Right kidney (tissue), 1 donor: ENCODE measurements around the gene LSAMP.

Experiments
- DNase-seq: peaks from one replicate; pipeline ENCODE4 v3.0.0-alpha.2; 2016

LSAMP gene

DNA sequence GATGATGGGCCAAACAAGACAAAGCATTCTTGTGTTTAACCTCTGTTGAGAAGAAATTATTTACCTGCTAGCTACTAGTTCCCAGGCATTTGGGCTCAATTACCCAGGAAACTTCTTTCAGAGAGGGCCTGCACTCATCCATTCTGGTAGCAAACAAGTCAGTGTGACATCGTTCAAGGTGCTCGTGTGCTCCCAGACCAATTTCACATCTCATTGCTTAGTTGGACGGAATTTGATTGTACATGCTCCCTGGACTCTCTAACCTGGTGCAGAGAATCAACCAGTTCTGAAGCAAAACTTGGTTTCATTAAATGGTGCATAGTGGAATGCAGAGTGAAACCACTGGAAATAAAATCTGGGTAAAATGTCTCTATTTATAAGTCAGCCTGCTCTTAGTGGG, 392.7 kb downstream of the LSAMP start:
- no peak for DNase-seq

DNA sequence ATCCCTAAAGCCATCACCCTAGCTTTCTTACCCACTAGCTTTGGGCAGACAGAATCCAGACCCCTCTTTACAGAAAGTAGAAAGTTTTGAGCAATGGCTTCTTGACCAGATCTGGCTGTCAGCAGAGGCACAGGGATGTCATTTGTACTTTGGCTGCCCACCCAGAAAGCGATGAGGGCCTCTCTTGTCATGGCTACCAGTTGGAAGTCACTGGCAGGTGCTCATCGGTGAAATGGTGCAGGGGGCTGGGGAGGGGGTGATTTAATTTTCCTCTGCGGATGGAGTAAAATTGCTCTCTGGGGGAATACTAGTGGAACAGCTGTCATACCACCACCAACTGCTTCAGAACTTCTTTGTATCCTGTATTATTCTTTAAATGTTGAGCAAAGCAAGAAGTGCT, 393.7 kb downstream of the LSAMP start:
- no peak for DNase-seq

DNA sequence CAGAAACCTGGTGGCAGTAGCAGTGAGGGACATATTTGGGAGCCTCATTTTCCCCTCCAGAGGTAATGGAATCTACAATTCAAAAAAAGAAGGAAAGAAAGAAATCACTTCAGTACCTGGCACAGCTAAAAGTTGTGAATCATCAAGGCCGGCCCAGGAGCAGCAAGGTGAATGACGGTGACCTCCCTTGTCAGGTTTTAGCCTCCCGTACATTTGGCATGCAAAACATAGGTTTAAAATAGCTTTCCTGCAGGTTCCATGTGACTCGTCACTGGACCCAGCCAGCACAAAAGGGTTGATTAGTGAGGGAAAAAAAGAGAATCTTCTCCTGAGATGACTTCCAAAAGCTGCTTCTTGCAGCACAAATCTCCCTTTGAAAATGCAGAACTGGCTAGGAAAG, 394.2 kb downstream of the LSAMP start:
- no peak for DNase-seq

DNA sequence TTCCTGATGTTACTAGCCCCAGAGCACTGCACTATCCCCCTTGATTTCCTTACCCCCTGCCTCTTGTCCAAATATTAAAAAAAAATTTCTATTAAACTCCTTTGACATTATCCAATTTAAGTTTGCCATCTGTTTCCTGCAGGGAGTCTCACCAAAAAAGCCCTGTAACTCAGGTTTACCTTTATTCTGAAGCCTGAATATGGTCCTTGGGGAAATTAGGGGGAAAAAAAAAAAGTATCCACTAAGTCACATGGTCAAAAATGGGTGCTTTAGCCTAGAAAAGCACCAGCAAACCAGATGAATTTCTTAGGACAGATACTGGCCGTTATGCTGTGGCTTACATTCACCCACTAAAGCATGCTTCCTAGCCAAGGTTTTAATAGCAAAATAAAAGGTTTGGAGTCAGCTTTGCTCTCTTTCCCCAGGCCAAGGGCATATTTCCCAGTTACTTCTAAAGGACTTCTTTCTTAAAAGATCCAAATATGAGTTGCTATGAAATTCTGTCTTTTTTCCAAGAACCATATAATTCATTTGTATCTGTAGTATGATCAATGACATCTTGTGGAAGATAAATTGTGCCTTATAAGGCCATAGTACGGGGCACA, 394.9 kb downstream of the LSAMP start:
- no peak for DNase-seq

DNA sequence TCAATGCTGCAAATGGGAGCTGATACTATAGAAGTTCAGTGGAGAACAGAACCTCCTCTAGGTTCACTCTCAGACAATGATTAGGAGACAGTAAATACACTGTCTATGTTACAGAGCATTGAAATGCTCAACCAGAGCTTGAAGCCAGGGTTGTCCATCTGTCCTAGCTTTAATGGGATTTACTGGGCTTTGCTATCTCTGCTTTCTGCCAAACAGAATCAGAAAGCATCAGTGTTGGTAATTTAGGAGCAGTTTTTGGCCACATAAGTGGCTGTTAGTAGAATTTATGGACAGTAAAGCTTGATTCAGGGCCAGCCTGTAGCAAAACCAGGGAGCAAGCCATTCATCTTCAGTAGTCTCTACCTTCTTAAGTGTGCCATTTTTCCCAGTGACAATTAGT, 396.3 kb downstream of the LSAMP start:
- DNase-seq: no peak

DNA sequence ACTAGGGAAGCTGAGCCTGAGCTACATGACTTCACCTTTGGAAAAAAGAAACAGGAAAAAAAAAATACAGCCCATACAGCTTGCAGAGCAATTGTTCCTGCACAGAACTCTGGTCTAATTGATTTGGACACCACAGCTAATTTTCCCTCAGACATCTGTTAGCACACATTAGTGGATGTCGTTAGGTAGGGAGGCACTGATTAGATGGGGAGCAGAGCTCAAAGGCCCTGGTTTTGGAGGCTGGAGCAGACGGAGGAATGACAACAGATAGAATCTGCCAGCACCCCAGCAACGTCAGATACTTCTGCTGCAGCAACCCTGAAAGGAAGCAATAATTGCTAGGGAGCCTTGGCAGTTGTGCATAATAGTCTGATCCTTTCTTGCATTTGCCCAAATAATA, 398.9 kb downstream of the LSAMP start:
- no peak for DNase-seq

DNA sequence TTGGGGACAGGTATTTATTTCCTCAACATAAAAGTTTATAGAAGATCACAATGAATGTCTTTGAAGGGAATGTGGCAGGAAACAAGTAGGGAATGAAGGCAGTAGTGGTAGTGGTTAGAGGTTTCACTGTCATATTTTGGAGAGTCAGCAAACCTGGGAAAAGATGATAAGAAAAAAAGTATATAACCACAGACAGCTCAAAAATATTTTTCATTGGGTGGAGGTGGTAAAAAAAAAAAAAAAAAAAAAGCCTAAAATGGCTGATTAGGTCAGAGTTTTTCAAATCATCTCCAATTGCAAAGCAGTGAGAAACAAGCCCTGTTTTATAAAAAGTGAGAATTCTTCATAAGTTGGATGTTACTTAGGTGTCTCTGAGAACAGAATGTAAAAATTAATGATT, 400.0 kb downstream of the LSAMP start:
- no peak for DNase-seq

DNA sequence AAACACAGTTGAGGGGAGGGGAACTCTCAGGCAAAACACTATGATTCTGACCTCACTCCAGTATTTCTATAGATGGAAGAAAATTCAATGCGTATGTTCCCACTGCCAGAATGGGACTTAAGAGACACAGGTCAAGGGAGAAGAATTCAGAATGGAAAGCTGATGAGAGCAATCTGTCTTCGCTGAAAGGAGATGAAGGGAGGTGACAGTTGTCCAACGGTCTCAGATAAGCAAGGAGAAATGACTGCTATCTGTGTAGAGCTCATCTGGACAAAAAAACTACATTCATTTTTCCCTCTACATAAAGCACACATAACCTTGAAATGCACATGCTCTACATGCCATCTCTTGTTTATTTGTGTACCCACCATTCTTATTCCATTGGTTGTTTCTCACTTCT, 405.1 kb downstream of the LSAMP start:
- no peak for DNase-seq

DNA sequence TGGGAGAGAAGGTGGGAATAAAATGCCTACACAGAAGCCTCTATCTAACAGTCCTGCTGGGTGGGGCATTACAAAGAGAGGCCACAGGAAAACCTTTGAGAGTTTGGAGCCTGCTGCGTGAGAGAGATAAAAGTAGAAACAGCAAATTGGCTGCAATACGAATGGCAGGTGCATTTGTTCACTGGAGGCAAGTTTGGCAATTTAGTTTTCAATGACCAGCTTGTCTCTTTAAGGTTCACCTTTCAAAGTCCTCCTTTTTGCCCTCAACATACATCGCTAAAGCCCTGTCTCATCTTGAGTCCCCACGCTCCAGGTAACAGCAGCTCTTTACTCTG, 405.7 kb downstream of the LSAMP start:
- no peak for DNase-seq

DNA sequence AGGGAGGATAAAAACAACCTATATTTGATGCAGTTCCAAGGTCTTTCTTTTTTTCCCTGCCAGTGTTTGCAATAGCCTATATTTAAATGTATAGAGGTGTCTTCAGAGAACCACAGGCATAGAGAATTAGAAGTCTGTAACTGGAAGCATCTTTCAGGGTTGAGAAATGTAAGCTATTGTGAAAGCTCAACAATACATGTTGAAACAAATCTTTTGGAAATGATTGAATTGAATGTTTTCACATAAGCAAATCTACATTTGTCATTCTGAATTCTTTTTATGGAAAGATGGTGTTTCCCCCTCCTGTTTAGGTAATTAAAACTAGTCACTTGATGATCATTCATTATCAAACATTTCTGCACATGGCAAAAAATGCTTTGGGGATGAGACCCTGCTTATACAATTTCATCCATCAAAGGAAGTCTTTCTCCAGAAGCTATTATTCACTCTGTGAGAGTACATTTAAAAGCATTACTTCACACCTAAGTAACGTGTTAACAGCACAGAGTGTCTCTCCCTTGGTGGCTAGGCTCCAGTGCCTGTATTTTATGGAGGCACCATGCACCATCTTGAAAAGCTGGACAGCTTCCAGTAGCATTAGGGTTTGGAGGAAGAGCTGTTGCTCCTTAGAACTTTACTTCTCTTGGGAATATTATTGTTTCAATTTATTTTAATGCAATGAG, 406.2 kb downstream of the LSAMP start:
- no peak for DNase-seq

DNA sequence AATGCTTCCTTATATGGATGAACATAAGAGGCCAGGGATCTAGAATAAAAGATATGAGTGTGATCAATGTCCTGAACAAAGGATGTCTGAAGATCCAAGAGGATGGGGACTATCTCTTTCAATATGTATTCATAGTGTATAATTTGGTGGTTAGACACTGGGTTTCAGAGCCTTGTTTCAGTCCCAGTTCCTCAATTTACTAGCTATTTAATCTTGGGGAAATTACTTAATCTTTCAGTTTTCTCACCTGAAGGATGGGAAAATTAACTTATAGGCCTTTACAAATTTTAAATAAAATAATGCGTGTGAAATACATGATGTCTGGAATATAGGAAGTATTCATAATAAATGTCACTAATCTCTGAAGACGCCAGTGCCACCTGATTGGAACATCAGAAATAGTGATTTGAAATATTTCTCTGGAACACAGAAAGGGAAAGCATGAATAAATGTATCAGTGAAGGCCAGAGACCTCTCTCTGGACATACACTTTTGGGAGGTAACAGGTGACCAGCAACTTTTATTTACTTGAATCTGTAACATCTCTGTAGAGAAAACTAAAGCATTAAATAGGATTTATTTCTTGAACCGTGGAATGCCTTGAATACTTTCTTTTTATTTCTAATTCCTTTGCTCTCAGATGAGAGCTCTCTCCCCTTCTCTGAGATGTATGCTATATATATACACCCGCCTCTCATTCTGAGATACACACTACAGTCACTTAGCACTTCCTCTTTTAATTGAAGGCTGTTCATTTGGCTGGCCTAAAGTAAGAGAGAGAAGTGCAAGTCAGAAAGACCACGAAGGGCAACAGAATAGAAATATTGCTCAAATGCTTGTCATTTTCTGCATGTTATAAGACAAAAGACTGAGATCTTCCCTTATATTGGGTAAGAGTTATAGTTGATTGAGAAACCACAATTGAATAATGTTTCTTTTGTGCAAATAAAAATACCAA, 407.1 kb downstream of the LSAMP start:
- no peak for DNase-seq

DNA sequence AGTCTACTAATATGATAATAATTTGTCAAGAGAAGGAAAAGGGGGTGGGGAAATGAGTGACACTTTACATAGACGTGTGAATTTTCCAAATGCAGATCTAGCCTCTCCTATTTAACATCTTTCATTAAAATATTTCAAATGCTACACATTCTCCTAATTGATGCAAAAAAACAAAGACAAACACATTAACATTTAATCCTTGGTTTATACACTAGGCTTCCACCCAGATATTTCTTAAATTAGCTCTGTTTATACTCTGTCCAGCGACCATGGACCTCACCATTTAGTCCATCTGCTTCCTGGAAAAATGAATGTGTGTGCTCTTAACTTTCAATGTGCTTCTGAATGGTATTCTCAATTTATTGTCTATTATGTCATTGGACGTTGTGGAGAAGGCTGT, 409.9 kb downstream of the LSAMP start:
- DNase-seq: no peak

DNA sequence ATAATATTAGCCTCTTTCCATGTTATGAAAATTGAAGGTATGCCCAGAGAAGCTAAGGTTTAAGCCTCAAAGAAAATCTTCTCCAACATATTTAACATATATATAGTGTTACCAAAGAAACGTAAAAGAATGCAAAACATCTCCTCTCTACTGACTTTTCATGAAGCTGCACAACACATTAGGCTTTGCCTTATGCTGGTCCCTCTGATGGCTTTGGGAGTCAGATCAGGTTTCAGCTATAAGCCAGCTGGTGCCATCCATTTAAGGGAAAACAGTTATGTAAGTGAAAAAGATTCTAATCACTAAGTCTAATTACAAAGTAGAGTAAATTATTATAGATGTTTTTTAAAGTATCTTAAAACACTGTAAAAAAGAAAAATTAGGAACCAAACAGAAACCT, 410.5 kb downstream of the LSAMP start:
- no peak for DNase-seq

DNA sequence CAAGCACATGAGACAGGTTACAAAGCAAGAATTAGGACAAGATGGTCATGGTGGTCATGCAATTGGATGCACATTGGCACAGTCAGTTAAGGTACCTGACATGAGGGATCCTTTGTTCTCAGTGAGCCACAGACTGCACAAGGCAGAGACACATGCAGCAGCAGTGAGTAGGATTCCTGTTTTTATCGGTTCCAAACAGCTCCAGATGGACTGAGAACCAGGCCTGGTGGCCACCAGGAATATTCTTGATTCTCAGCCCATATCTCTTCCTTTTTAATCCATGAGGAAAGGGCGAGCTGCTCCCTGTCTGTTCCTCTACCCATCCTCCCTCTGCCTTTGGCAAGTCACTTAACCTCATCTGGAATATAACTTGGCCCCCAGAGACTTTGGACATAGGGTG, 411.2 kb downstream of the LSAMP start:
- DNase-seq: no peak

DNA sequence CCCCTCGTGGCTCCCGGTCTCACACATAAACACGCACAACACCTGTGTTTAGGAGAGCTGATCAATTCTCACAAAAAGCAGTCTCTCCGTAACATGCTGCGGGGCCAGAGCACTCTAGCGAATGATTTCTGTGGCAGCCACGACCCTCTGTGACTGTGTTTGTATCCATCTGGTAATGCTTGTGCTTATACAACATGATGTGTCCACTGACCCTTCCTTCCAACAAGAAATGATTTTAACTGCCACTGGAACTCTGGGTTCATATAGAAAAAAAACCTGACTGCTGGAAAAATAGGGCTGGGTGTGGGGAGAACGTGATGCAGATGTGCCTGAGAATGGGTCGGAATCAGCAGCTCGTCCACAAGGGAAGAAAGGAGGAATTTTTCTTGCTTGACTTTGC, 411.8 kb downstream of the LSAMP start:
- no peak for DNase-seq

DNA sequence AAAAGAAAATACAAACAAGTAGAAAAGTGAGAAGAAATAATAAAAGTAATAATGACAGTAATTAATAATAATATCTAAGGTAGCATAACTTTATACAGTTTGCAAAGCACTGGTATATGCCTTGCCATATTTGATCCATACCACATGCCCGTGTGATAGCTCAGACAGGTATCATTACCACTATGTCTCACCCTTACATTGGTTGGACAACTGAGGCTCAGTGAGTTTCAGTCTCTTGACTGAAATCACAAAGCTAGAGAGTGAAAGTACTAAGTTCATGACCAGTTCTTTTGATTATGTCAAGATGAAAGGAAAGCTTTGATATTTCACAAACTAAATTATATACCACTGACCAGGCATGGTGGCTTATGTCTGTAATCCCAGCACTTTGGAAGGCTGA, 413.1 kb downstream of the LSAMP start:
- no peak for DNase-seq

DNA sequence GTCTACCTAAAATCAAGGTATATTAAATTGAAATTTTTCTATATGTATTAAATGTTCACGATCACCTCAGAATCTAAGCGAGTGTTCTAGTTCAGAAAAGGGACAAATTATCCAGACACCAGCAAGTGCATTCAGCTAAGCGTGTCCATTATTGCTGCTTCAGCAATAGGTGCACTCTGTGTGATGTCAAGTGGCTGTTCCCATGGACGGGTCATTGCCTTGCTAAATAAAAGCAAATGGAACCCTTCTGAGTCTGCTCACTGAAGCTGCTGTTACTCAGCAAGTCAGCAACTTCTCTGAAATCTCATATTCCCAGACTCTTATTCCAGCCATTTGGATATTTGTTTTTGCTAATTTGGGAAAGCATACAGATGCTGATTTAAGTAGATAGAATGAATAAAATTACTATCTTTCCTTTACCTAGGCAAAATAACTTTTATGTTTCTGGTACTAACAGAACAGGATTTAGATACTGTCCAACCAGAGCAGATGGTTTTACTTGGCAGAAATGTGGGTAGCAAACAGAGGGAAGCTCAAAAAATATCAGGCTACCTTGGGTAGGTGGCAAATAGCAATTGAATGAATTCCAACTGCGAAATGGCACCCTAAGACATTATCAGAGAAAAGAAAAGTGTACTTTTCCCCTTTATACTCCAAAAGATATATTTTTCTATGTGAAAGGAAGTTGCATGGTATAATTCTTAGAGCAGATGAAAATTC, 415.0 kb downstream of the LSAMP start:
- DNase-seq: no peak

DNA sequence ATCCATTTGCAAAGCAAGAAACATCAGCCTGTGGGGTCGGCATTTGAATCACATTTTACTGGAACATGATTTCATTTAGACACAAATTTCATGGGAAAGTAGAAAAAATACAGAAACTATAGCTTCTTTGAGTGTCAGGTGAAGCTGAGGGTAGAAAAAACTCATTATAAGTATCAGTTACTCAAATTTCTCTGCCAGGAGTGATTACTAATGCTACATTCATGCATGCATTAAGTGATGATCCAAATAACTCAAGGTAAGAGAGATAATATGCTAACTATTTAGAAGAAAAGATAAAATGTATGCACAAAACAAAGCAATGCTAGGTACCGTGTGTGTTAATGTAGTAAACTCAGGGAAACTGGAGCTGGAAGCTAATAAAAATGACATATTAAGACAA, 416.0 kb downstream of the LSAMP start:
- no peak for DNase-seq

DNA sequence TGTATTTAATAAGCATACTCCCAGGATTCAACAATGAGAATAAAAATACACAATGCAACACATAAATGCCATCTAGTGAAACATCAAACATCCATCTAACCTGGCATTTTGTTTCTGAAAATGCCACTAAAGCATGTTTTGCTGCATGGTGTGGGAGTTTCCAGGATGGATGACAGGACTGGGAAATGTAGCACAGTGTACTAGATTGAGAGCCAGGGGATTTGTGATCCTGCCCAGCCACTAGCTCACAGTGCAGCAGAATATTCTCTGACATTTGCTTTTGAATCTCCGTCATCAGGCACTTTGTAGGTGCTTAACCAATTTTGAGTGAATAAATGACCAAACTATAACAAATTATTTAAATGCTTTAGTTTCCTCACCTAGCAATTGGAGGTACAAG, 417.1 kb downstream of the LSAMP start:
- DNase-seq: no peak

DNA sequence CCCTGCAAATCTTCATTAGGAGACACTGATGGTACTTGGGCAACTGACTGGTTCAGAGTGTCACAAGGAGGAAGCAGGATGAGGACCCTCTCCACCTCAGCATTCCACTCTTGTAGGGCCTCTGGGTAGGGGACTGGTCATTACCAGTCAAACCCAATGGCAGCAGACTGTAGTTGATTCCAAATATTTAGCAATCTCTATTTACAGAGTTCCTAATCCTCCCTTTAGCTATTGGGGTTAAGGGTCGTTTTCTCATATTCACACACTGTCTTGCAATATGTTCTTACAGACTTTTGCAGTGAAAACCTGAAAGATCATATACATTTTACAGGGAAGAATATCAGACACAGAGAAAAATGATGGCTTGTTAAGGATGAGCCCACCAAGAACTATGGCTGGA, 424.3 kb downstream of the LSAMP start:
- DNase-seq: no peak

DNA sequence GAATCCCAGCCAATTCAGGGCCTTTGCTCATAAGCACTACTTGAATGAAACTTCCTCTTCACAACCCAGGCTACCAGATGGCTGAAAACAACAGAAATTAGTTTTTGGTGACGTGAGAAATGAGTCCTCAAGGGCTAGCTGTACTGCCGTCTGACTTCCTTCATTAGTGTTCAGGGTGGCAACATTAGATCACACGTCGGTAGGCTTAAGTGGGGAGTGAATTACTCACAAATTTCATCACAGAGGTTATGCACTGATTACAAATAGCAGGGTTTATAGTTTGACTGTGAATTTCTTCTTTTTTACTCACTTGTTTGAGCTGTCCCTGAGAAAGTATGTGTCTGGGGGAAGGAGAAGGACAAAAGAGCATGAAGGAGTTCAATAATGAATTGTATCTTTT, 424.8 kb downstream of the LSAMP start:
- no peak for DNase-seq

DNA sequence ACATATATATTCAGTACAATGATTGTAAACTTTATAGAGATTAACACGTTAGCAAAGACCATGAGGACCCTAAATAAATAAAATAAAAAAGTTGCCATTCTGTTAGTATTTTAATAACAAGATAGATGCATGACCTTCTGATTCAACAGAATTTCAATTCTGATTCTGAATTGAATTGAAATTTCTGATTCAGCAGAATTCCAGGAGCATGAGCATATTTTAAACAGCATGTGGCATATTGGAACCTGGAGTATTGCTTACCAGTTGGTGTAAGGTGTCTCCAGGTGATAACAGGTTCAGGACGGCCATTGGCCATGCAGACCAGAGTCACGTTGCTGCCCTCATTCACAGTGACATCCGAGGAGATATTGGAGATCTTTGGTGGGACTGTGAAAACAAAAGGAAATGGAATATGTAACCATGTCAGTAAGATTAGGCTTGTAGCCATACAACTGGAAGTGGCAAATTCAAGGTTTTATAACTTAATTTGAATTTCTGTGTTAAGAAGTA, 426.0 kb downstream of the LSAMP start:
- DNase-seq: no peak

DNA sequence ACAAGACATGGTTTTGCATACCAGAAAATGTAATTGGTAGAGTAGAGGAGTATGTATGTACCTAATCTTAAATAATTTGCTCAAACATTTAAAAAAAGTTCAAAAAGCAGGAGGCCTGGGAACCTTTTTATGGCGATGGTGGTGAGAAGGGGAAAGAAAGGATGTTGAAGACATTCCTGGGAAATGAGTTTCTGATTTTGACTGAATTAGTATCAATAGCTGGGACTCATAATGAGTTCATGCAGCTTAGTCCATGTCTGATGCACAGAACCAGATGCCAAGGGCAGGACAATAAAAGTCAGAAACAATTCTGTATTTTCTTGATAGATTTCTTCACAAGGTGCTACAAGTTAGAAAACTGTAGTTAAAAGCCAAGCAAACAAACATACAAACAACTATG, 426.6 kb downstream of the LSAMP start:
- DNase-seq: no peak
